GM19351 (cell line): Measurements from ENCODE around the gene DLGAP4.

ENCODE experiments used
- ATAC-seq: cut with Tn5 transposase; IDR thresholded peaks from one replicate; pipeline ENCODE4 v1.9.1; 2021; ENCODE audit warnings: mild to moderate bottlenecking, moderate library complexity; ENCODE audit not compliant: unreplicated experiment

Gene DLGAP4

DNA sequence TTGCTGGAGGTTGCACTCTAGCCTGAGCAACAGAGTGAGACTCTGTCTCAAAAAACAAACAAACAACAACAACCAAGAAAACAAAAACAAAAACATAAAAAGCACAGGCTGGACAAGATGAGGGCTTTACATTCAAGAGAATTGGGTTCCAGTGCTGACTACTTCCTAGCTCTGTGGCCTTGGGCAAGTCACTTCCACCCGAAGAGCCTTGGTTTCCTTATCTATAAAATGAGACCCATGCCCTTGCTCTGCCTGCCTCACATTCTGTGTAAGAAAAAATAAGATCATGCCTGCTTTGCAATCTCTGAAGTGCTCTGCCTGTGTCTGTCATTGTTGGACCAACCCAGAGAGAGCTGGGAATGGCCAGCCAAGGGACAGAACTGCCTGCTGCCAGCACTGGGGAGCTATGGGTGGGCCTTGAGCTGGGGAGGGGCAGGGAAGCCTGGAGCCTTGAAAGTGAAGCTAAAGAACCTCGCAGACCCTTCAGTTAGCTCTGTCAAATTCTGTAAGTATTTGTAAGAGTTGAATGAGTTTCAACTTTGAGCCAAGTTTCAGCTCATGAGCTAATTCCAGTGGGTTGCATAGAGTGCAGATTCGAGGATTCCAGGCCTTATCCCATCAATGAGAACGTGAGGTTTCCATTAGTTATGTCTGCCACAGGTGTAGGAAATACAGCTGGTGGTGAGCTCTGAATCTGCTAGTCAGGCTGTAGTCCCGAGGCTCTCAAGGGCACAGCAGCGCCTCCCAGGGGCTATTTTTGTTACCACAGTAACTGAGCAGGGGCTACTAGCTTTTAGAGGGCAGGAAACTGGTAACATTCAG lies 93.2 kb downstream of the DLGAP4 start:
- no peak for ATAC-seq

DNA sequence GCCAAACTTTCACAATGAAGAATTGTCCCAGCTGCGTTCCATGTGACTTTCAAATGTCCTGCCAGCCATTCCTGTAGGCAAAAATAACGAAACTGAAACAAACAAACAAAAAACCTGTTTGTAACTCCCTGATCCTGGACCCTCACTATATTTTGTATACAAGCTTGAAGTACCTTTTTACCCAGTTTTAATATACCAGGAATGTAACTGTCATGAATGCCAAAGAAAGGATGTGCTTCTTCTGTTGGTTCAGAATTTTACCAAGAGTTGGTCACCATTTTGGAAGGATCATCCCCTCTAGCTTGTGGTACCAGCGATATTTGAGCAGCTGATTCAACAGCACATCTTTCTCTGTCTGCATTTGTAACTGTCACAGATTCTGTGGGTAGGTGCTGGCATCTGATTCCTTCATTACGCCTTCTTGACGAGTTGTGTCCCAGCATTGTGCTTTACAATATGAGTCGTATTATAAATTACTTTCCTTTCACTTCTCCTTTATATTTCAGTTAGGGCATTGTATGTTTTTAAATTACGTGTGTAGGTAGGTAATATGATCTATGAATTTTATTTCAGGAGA lies 93.9 kb downstream of the DLGAP4 start:
- no peak for ATAC-seq

DNA sequence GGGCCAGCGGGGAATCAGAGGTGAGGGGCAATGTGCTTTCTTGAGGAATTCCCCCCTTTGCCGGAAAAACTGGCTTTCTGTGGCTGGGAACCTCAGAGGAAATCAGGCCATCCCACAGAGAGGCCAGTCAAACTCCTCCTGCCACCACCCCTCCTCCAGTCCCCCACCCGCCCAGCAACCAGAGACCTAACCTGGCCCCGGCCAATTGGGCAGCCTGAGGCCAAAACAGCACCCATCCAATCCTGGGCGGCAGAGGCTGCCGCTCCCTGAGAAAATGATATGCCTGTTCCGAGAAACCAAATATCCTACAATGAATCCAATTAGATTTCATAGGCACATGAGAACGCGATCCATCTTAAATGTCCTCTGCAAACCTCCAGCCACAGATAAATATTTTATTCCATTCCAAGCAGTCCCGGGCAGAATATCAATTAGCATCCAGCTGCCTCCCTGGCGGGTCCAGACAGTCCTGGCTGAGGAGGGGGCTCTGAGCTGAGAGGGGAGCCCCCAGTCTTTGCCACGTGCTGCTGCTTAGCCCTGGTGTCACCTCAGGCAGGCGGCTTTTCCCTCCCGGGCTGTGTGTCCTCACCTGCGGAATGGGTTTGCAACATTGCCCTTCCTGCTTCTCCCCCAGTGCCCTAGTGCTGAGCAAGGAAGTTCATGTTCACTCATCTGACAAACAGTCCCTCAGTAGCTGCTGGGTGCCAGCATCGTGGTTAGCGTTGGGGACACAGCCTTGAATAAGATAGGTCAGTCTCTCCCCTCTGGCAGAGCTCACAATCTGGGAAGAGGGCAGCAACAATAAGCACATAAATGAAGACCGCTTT lies 95.0 kb downstream of the DLGAP4 start:
- no peak for ATAC-seq

DNA sequence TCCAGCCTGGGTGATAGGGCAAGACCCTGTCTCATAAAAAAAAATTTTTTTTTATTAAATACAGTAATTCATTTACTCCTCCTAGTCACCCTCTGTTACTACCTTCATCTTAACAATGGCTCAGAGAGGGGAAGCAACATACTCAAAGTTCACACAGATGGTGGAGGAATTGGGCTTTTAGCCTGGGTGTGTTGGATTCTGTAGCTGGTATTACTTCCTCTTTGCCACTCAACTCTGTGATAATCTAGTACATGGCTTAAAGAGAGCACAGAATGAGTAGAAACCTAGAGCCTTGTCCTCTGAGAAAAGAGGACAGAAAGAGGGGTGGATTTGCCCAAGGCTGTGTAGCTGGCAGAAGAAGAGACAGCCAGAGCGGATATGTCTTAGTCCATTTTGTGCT lies 96.6 kb downstream of the DLGAP4 start:
- ATAC-seq: no peak

- no peak for ATAC-seq
Observed at GRCh38 chr20:36404435-36404978, 98.4 kb downstream of the DLGAP4 start.

DNA sequence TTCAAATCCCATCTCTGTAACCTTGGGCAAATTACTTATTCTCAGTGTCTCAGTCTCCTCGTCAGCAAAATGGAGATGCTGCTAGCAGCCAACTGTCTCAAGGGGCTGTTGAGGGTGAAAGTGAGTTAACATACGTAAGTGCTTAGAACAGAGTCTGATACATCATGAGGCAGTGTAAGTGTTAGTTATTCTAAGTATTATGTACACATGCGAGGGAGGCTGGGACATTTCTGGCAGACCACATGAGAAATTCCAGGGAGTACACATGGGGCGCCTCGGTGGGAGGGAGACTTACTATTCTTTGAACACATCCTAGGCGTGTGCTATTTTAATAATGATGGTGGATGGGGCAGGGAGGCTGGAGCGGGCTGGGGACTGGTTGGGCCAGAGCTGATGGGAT lies 99.1 kb downstream of the DLGAP4 start:
- no peak for ATAC-seq

- ATAC-seq: no peak
Observed at GRCh38 chr20:36407199-36407733, 101.1 kb downstream of the DLGAP4 start.

GRCh38 chr20:36408219-36408618 lies 102.1 kb downstream of the DLGAP4 start:
- no peak for ATAC-seq

DNA sequence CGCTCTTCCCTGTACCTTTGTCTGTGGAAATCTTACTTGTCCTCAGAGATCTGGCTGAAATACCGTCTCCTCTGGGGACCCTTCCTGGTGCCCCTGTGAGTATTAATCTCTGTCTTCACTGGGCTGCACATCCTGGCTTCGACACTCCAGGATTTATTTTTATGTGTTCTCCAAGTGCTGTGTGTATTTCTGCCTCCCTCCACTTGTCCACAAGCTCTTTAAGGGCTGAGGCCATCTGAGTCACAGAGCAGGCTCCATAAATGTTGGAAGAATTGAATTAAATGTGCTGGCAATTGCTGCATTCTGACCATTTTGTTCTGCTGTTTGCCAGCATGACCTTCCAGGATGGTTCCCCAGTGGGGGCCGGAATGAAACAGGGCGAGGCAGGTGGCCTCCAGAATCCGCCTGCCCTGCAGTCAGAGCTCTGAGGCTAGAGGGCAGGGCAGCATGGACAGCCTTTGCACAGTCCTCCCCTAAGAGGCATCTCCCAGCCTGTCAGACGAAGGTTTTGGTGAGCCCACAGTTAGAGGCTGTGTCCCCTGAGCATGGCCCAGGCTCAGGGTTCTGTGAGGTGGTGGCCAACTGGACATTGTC lies 105.8 kb downstream of the DLGAP4 start:
- ATAC-seq: no peak

GRCh38 chr20:36415475-36416002 lies 109.4 kb downstream of the DLGAP4 start:
- ATAC-seq: no peak

DNA sequence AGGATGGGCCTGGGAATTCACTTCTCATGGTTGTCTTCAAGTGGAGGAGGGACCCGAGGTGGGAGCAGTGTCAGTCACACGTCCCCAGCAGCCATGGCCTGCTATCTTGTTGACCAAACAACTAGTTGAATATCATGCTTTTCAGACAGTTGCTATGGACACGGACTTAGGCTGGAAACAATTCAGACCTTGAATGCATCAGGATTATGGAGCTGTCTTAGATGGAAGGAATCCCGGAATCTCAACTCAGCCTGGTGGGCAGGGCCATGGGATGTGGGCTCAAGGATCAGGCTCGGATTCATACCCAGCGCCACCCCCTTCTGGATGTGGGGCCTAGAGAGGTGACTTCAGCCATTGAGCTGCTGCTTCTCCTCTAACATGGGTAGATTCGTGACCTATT lies 112.6 kb downstream of the DLGAP4 start:
- no peak for ATAC-seq

DNA sequence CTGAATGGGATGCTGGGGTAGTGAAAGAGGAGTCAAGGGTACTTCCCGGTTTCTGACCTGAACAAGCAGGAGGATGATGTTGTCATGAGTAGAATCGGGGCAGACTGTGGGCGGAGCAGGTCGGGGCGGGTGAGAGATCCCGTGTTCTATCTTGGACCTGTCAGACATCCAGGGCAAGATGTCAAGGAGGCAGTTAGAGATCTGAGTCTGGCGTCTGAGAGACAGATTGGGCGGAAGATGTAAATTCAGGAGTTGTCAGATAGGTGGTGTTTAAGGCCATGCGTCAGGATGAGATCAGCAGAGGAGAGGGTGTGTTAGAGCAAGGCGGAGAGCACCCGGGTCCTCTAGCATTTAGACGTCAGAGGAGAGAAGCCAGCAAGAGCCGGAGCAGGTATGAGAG lies 115.5 kb downstream of the DLGAP4 start:
- ATAC-seq: no peak

DNA sequence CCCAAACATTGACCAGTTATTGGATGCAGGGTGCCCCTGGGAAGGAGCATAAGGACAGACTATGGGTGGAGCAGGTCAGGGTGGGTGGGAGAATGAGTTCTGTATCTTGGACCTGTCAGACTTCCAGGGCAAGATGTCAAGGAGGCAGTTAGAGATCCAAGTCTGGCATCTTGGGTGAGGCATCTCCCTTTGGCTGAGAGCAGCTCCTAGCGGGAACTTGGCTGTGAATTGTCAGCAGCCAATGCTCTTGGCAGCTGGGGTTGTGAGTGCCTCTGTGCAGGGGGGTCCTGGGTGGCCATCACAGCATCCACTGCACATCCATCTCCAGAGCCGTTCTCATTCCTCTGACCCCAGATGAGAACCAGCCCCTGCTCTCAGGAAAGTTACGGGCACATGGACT lies 118.2 kb downstream of the DLGAP4 start:
- ATAC-seq: no peak

GRCh38 chr20:36425166-36425565 lies 119.0 kb downstream of the DLGAP4 start:
- ATAC-seq: no peak

DNA sequence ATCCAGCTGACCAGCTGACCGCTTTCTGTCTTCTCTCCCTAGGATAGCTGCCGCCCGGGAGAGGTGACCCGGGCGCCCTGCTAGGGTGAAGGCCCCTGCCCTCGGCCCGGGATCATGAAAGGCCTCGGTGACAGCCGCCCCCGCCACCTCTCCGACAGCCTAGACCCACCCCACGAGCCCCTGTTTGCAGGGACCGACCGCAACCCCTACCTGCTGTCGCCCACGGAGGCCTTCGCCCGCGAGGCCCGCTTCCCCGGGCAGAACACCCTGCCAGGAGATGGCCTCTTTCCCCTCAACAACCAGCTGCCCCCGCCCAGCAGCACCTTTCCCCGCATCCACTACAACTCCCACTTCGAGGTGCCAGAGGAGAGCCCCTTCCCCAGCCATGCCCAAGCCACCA lies 125.5 kb downstream of the DLGAP4 start:
- no peak for ATAC-seq

DNA sequence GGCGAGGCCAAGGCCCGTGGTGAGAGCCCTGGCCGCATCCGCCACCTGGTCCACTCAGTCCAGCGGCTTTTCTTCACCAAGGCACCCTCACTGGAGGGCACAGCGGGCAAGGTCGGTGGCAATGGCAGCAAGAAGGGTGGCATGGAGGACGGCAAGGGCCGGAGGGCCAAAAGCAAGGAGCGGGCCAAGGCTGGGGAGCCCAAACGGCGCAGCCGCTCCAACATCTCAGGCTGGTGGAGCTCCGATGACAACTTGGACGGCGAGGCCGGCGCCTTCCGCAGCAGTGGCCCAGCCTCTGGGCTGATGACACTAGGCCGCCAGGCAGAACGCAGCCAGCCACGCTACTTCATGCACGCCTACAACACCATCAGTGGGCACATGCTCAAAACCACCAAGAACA lies 126.0 kb downstream of the DLGAP4 start:
- no peak for ATAC-seq

DNA sequence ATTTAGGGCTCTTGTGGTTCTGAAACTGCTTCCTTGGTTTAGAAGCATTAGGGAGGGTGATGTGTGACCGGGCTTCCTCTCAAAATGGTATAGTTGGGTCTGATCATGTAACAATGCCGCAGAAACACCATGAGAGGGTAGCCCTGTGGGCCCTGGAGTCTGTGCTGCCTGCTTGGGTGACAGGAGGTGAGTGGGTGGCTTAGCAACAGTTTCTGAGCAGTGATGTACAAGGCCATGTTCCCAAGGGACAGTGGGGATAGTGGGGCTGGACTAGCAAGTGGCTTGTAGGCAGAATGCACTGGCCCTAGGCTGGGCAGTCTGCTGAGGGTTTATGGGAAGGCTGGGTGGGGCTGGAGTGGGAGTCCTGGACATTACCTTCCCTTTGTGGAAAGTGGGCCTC lies 128.2 kb downstream of the DLGAP4 start:
- no peak for ATAC-seq

GRCh38 chr20:36435124-36435523 lies 129.0 kb downstream of the DLGAP4 start:
- no peak for ATAC-seq

GRCh38 chr20:36435592-36436541 lies 129.7 kb downstream of the DLGAP4 start:
- ATAC-seq: no peak
